ENCODE data around the gene GAB3. TPM values are rescaled to one million over a fixed set of nuclear protein-coding genes. Genes with fewer than 3 reads are reported as not detected.

The GAB3 gene
- total and polyA plus RNA-seq, 2 donors (not counting 3 experiments of a cell fraction or from before 2014, with no cell fraction given): 6.0 to 6.2 TPM

Small RNA genes lying within 50 kb of the gene (small RNA-seq; reads per million reads assigned to genes)
- not detected for gene SNORA36A (ENCODE audit: insufficient read depth, insufficient read length, low read depth, low replicate concordance)

Other genes with a start within 250 kb of the GAB3 start
- 25.6 and 42.9 TPM in 2 replicates for gene FAM3A, start 234.8 kb downstream of the GAB3 start, total RNA-seq
- gene FAM3A, start 234.8 kb downstream of the GAB3 start, polyA plus RNA-seq: 32.0 and 37.3 TPM in 2 replicates
- 159 and 161 TPM in 2 replicates for gene G6PD, start 204.2 kb downstream of the GAB3 start, total RNA-seq
- 155 and 173 TPM in 2 replicates for gene G6PD, start 204.2 kb downstream of the GAB3 start, polyA plus RNA-seq
- gene IKBKG, start 203.5 kb downstream of the GAB3 start, total RNA-seq: 40.3 and 41.2 TPM in 2 replicates
- gene IKBKG, start 203.5 kb downstream of the GAB3 start, polyA plus RNA-seq: 47.8 and 52.1 TPM in 2 replicates
- gene CTAG1A, start 165.9 kb downstream of the GAB3 start, total RNA-seq: not detected in 2 replicates
- gene CTAG1A, start 165.9 kb downstream of the GAB3 start, polyA plus RNA-seq: not detected in 2 replicates
- not detected in 2 replicates for gene CTAG1B, start 131.8 kb downstream of the GAB3 start, total RNA-seq
- gene CTAG1B, start 131.8 kb downstream of the GAB3 start, polyA plus RNA-seq: not detected in 2 replicates
- not detected in 2 replicates for gene CTAG2, start 97.5 kb downstream of the GAB3 start, total RNA-seq
- not detected in 2 replicates for gene CTAG2, start 97.5 kb downstream of the GAB3 start, polyA plus RNA-seq
- gene DKC1, start 11.8 kb upstream of the GAB3 start, total RNA-seq: 63.7 and 69.1 TPM in 2 replicates
- gene DKC1, start 11.8 kb upstream of the GAB3 start, polyA plus RNA-seq: 19.4 and 28.6 TPM in 2 replicates
- 27.0 and 32.3 TPM in 2 replicates for gene MPP1, start 54.4 kb upstream of the GAB3 start, total RNA-seq
- 22.1 and 23.0 TPM in 2 replicates for gene MPP1, start 54.4 kb upstream of the GAB3 start, polyA plus RNA-seq
- gene SMIM9, start 83.6 kb upstream of the GAB3 start, total RNA-seq: not detected in 2 replicates
- not detected in 2 replicates for gene SMIM9, start 83.6 kb upstream of the GAB3 start, polyA plus RNA-seq
- 11.4 and 19.8 TPM in 2 replicates for gene F8A1, start 135.3 kb upstream of the GAB3 start, total RNA-seq
- gene F8A1, start 135.3 kb upstream of the GAB3 start, polyA plus RNA-seq: 9.6 and 10.0 TPM in 2 replicates